Measurements from ENCODE around the gene BTG1.
"Not testable (repeated sequence)": the region's sequence is repeated elsewhere in the genome, so short reads cannot be mapped to it uniquely, and the experiment has no call there.

The BTG1 gene

GRCh38 chr12:92138144-92138543 lies 7.5 kb downstream of the BTG1 start:
- no peak overlapping the region for H3K23ac ChIP-seq (ENCODE audit: low read depth, low read length, poor library complexity)
- no peak for DNase-seq (ENCODE audit: low spot score)
- H2BK12ac ChIP-seq (ENCODE audit: low read length) = no peak overlapping the region
- no peak overlapping the region for H3K9ac ChIP-seq (ENCODE audit: low read depth, low read length, poor library complexity)
- peak overlapping the region; percentile 40 for H3K4me2 ChIP-seq (ENCODE audit: insufficient read depth, low read length, poor library complexity, severe bottlenecking)
- no peak overlapping the region for H3K14ac ChIP-seq (ENCODE audit: low read length)
- no peak overlapping the region for H3K4me3 ChIP-seq (ENCODE audit: low read length in 2 of 2)
- H2AK5ac ChIP-seq (ENCODE audit: low read depth, low read length) = no peak overlapping the region
- no peaks in the 10 kb centered on the region for H3K79me1 ChIP-seq (ENCODE audit: low read depth, low read length)
- H4K8ac ChIP-seq (ENCODE audit: low read depth, low read length) = no peak overlapping the region
- no peak overlapping the region for H2BK5ac ChIP-seq (ENCODE audit: low read length)
- H2BK15ac ChIP-seq (ENCODE audit: low read length) = no peak overlapping the region
- no peak overlapping the region for H2BK120ac ChIP-seq (ENCODE audit: low read depth, low read length)
- WGBS, 2 donors (ENCODE audit: extremely low coverage in 2 of 2, insufficient read length in 2 of 2, insufficient replicate concordance in 1 of 2) = no CpG with 5 or more reads among the region's 1 CpG
- H3K27ac ChIP-seq (replicated peaks; ENCODE audit: low read length) = no peak overlapping the region
- no peak overlapping the region for H2AFZ ChIP-seq (ENCODE audit: low read length)
- H3K27me3 ChIP-seq (ENCODE audit: control insufficient read depth in 3 of 3, insufficient read depth in 3 of 3, low read depth in 1 of 3, low read length in 3 of 3) = no peaks in the 10 kb centered on the region
- H3K4ac ChIP-seq (ENCODE audit: low read length) = no peak overlapping the region
- H3K36me3 ChIP-seq (replicated peaks in 1 of 2; ENCODE audit: control insufficient read depth in 2 of 2, insufficient read depth in 2 of 2, low read length in 2 of 2) = peaks cover 0 to 69% of the 10 kb centered on the region in 2 donors
- H3K4me1 ChIP-seq (ENCODE audit: control insufficient read depth in 2 of 2, insufficient read depth in 1 of 2, low read depth in 1 of 2, low read length in 2 of 2) = peaks cover 5 to 23% of the 10 kb centered on the region in 2 donors
- H3K9me3 ChIP-seq (replicated peaks in 1 of 2; ENCODE audit: control insufficient read depth in 2 of 2, insufficient read depth in 1 of 2, low read depth in 1 of 2, low read length in 2 of 2) = peaks cover 0 to 4% of the 10 kb centered on the region in 2 donors
- no peak overlapping the region for H3K18ac ChIP-seq (ENCODE audit: low read length)
- H4K91ac ChIP-seq (ENCODE audit: low read depth, low read length, poor library complexity) = no peak overlapping the region

GRCh38 chr12:92136965-92137721 lies 8.5 kb downstream of the BTG1 start:
- no peak overlapping the region for H3K4me3 ChIP-seq (ENCODE audit: low read length in 2 of 2)
- no peak for DNase-seq (ENCODE audit: low spot score)
- no CpG with 5 or more reads among the region's 3 CpGs for WGBS, 2 donors (ENCODE audit: extremely low coverage in 2 of 2, insufficient read length in 2 of 2, insufficient replicate concordance in 1 of 2)

GRCh38 chr12:92136026-92136730 lies 9.5 kb downstream of the BTG1 start:
- Histone ChIP-seq H2AK5ac (ENCODE audit: low read depth, low read length) (no peak overlapping the region), H3K27me3 (ENCODE audit: control insufficient read depth in 3 of 3, insufficient read depth in 3 of 3, low read depth in 1 of 3, low read length in 3 of 3) (no peaks in the 10 kb centered on the region), H4K8ac (ENCODE audit: low read depth, low read length) (no peak overlapping the region), H3K4ac (ENCODE audit: low read length) (no peak overlapping the region), H3K79me1 (ENCODE audit: low read depth, low read length) (no peaks in the 10 kb centered on the region), H3K18ac (ENCODE audit: low read length) (no peak overlapping the region), H4K91ac (ENCODE audit: low read depth, low read length, poor library complexity) (no peak overlapping the region), H2BK15ac (ENCODE audit: low read length) (no peak overlapping the region), H3K4me2 (ENCODE audit: insufficient read depth, low read length, poor library complexity, severe bottlenecking) (no peak overlapping the region), H2BK120ac (ENCODE audit: low read depth, low read length) (no peak overlapping the region), H3K36me3 (replicated peaks in 1 of 2; ENCODE audit: control insufficient read depth in 2 of 2, insufficient read depth in 2 of 2, low read length in 2 of 2) (peaks cover 0 to 50% of the 10 kb centered on the region in 2 donors), H3K4me3 (ENCODE audit: low read length in 2 of 2) (no peak overlapping the region), H3K4me1 (ENCODE audit: control insufficient read depth in 2 of 2, insufficient read depth in 1 of 2, low read depth in 1 of 2, low read length in 2 of 2) (peaks cover 5 to 23% of the 10 kb centered on the region in 2 donors), H2AFZ (ENCODE audit: low read length) (no peak overlapping the region), H2BK5ac (ENCODE audit: low read length) (no peak overlapping the region), H3K14ac (ENCODE audit: low read length) (no peak overlapping the region), H3K27ac (replicated peaks; ENCODE audit: low read length) (no peak overlapping the region), H3K9me3 (replicated peaks in 1 of 2; ENCODE audit: control insufficient read depth in 2 of 2, insufficient read depth in 1 of 2, low read depth in 1 of 2, low read length in 2 of 2) (peaks cover 0 to 4% of the 10 kb centered on the region in 2 donors), H2BK12ac (ENCODE audit: low read length) (no peak overlapping the region), H3K9ac (ENCODE audit: low read depth, low read length, poor library complexity) (no peak overlapping the region), H3K23ac (ENCODE audit: low read depth, low read length, poor library complexity) (no peak overlapping the region)
- no CpG with 5 or more reads among the region's 8 CpGs for WGBS, 2 donors (ENCODE audit: extremely low coverage in 2 of 2, insufficient read length in 2 of 2, insufficient replicate concordance in 1 of 2)
- DNase-seq (ENCODE audit: low spot score) = no peak

More at GRCh38 chr12:92136965-92137721, 8.5 kb downstream of the BTG1 start:
- H3K9ac ChIP-seq (ENCODE audit: low read depth, low read length, poor library complexity) = no peak overlapping the region
- no peak overlapping the region for H3K4ac ChIP-seq (ENCODE audit: low read length)
- no peak overlapping the region for H3K23ac ChIP-seq (ENCODE audit: low read depth, low read length, poor library complexity)
- H3K9me3 ChIP-seq (replicated peaks in 1 of 2; ENCODE audit: control insufficient read depth in 2 of 2, insufficient read depth in 1 of 2, low read depth in 1 of 2, low read length in 2 of 2) = peaks cover 0 to 4% of the 10 kb centered on the region in 2 donors
- no peak overlapping the region for H2AFZ ChIP-seq (ENCODE audit: low read length)
- peaks cover 5 to 23% of the 10 kb centered on the region in 2 donors for H3K4me1 ChIP-seq (ENCODE audit: control insufficient read depth in 2 of 2, insufficient read depth in 1 of 2, low read depth in 1 of 2, low read length in 2 of 2)
- no peak overlapping the region for H4K8ac ChIP-seq (ENCODE audit: low read depth, low read length)
- no peaks in the 10 kb centered on the region for H3K79me1 ChIP-seq (ENCODE audit: low read depth, low read length)
- no peak overlapping the region for H2BK12ac ChIP-seq (ENCODE audit: low read length)
- no peak overlapping the region for H4K91ac ChIP-seq (ENCODE audit: low read depth, low read length, poor library complexity)
- H3K27me3 ChIP-seq (ENCODE audit: control insufficient read depth in 3 of 3, insufficient read depth in 3 of 3, low read depth in 1 of 3, low read length in 3 of 3) = no peaks in the 10 kb centered on the region
- H2BK120ac ChIP-seq (ENCODE audit: low read depth, low read length) = no peak overlapping the region
- H3K14ac ChIP-seq (ENCODE audit: low read length) = no peak overlapping the region
- H3K27ac ChIP-seq (replicated peaks; ENCODE audit: low read length) = no peak overlapping the region
- peaks cover 0 to 59% of the 10 kb centered on the region in 2 donors for H3K36me3 ChIP-seq (replicated peaks in 1 of 2; ENCODE audit: control insufficient read depth in 2 of 2, insufficient read depth in 2 of 2, low read length in 2 of 2)
- H2BK15ac ChIP-seq (ENCODE audit: low read length) = no peak overlapping the region
- H2AK5ac ChIP-seq (ENCODE audit: low read depth, low read length) = no peak overlapping the region
- H3K4me2 ChIP-seq (ENCODE audit: insufficient read depth, low read length, poor library complexity, severe bottlenecking) = no peak overlapping the region
- H2BK5ac ChIP-seq (ENCODE audit: low read length) = no peak overlapping the region
- H3K18ac ChIP-seq (ENCODE audit: low read length) = no peak overlapping the region

GRCh38 chr12:92135541-92135940 lies 10.1 kb downstream of the BTG1 start:
- peaks cover 5 to 23% of the 10 kb centered on the region in 2 donors for H3K4me1 ChIP-seq (ENCODE audit: control insufficient read depth in 2 of 2, insufficient read depth in 1 of 2, low read depth in 1 of 2, low read length in 2 of 2)

More at GRCh38 chr12:92135541-92135940, 10.1 kb downstream of the BTG1 start:
- H4K91ac ChIP-seq (ENCODE audit: low read depth, low read length, poor library complexity); H3K23ac ChIP-seq (ENCODE audit: low read depth, low read length, poor library complexity); H2BK15ac ChIP-seq (ENCODE audit: low read length); H3K14ac ChIP-seq (ENCODE audit: low read length); H3K27me3 ChIP-seq (ENCODE audit: control insufficient read depth in 3 of 3, insufficient read depth in 3 of 3, low read depth in 1 of 3, low read length in 3 of 3); H3K79me1 ChIP-seq (ENCODE audit: low read depth, low read length); H2BK5ac ChIP-seq (ENCODE audit: low read length); H3K9me3 ChIP-seq (replicated peaks in 1 of 2; ENCODE audit: control insufficient read depth in 2 of 2, insufficient read depth in 1 of 2, low read depth in 1 of 2, low read length in 2 of 2); H3K9ac ChIP-seq (ENCODE audit: low read depth, low read length, poor library complexity); H2BK120ac ChIP-seq (ENCODE audit: low read depth, low read length); DNase-seq (ENCODE audit: low spot score); H3K18ac ChIP-seq (ENCODE audit: low read length); H3K4ac ChIP-seq (ENCODE audit: low read length); H3K4me2 ChIP-seq (ENCODE audit: insufficient read depth, low read length, poor library complexity, severe bottlenecking); H3K27ac ChIP-seq (replicated peaks; ENCODE audit: low read length); H3K4me3 ChIP-seq (ENCODE audit: low read length in 2 of 2); H2AK5ac ChIP-seq (ENCODE audit: low read depth, low read length); H2BK12ac ChIP-seq (ENCODE audit: low read length); H2AFZ ChIP-seq (ENCODE audit: low read length); H4K8ac ChIP-seq (ENCODE audit: low read depth, low read length): not testable (repeated sequence)
- peaks cover 0 to 43% of the 10 kb centered on the region in 2 donors for H3K36me3 ChIP-seq (replicated peaks in 1 of 2; ENCODE audit: control insufficient read depth in 2 of 2, insufficient read depth in 2 of 2, low read length in 2 of 2)
- WGBS, 2 donors (ENCODE audit: extremely low coverage in 2 of 2, insufficient read length in 2 of 2, insufficient replicate concordance in 1 of 2) = no CpG with 5 or more reads among the region's 8 CpGs

All from neuronal stem cell (in vitro differentiated cells).